A673 (cell line): ENCODE measurements around the gene AOPEP.

Experiments
- EZH2 ChIP-seq: fragments of 200-600 bp; sonication (generic); IDR thresholded peaks from 2 replicates; pipeline ENCODE4 v1.6.1; 2017; ENCODE audit warnings: borderline replicate concordance, low read depth, mild to moderate bottlenecking, mixed read lengths, antibody characterized with exemption, low read length; ENCODE audit not compliant: poor library complexity, severe bottlenecking
- TF ChIP-seq, protein P1 (sequence below): fragments of 300-800, 200-600 bp; sonication (generic); conservative IDR thresholded peaks from 2 replicates; pipeline ENCODE4 v1.5.1; 2017; ENCODE audit warnings: low read depth, mild to moderate bottlenecking, antibody characterized with exemption, low read length, moderate library complexity, mixed read lengths

DNA sequence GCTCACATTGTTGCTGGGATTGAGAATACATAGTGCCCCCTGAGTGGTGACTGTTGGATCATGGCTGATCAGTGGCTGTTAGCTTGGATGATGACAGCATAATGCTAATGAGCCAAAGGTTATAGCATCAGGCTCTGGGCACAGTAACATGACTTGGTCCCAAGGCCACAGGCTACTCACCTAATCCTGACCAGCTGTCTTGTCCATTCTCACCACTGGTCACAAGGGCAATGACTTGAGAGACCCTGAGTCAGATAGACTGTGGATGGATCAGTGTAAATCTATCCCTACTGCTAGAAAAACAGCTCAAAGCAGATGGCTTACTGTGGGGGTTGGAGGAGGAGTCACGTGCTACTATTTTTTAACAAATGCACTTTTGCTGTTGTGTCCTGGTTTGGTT lies 74.7 kb downstream of the AOPEP start:
- TF ChIP-seq, protein P1, sequence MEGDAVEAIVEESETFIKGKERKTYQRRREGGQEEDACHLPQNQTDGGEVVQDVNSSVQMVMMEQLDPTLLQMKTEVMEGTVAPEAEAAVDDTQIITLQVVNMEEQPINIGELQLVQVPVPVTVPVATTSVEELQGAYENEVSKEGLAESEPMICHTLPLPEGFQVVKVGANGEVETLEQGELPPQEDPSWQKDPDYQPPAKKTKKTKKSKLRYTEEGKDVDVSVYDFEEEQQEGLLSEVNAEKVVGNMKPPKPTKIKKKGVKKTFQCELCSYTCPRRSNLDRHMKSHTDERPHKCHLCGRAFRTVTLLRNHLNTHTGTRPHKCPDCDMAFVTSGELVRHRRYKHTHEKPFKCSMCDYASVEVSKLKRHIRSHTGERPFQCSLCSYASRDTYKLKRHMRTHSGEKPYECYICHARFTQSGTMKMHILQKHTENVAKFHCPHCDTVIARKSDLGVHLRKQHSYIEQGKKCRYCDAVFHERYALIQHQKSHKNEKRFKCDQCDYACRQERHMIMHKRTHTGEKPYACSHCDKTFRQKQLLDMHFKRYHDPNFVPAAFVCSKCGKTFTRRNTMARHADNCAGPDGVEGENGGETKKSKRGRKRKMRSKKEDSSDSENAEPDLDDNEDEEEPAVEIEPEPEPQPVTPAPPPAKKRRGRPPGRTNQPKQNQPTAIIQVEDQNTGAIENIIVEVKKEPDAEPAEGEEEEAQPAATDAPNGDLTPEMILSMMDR: no peak
- TF ChIP-seq EZH2: no peak
